H1 (cell line): ENCODE measurements around the gene RSPH9. TPM values are rescaled to one million over a fixed set of nuclear protein-coding genes. Genes with fewer than 3 reads are reported as not detected.

Experiments
- KDM4A ChIP-seq: IDR thresholded peaks from one replicate; pipeline ENCODE4 v1.7.1; 2012; ENCODE audit warnings: low read depth, mild to moderate bottlenecking, moderate library complexity, low read length, inconsistent platforms; ENCODE audit not compliant: severe bottlenecking
- TAF1 ChIP-seq: IDR thresholded peaks from 2 replicates; pipeline ENCODE4 v1.6.1; 2011; ENCODE audit warnings: mild to moderate bottlenecking, low read depth, low read length
- TCF12 ChIP-seq: IDR thresholded peaks from 2 replicates; pipeline ENCODE4 v1.6.1; 2011; ENCODE audit warnings: low read depth, mild to moderate bottlenecking, low read length
- polyA plus RNA-seq, 7 experiments: library from polyadenylated mRNA; depleted of rRNA in 3 of 7; stranded (reverse) in 5 of 7; unstranded in 2 of 7; fragments of >200 nt in 5 of 7; fragments of 200-250 nt in 2 of 7; gene quantifications; 1 replicate in 5 of 7; 2 replicates in 1 of 7; 4 replicates in 1 of 7; pipeline versions ENCODE4 v1.2.1 to v1.2.3, GENCODE V29; 2011 to 2013; ENCODE audit warnings: missing spikeins in 2 of 7, mixed read lengths in 2 of 7
- total RNA-seq: library from RNA; stranded (reverse); fragmentation: NEBNext Ultra II Directional; extraction: Animal tissue kit (Norgen Biotek cat#: 25700); gene quantifications from 2 replicates; pipeline ENCODE4 v1.2.1, GENCODE V29; 2021

RSPH9 gene
- total and polyA plus RNA-seq, 2 of the 8 experiments (the other 6 are each of a cell fraction or from before 2014, with no cell fraction given), result 0.15 to 0.23 TPM

- TF ChIP-seq TAF1, result 0 out of 2 replicates have a peak, but pooled peaks have one; percentile 4
- peak; percentile 14 for TF ChIP-seq KDM4A
- TF ChIP-seq TCF12, result no peak
Measured at GRCh38 chr6:43644940-43645612, at the start of gene RSPH9 (continued).
